KMS-11 (cell line): ENCODE measurements around the gene LRRC8D.

ENCODE experiments used
- H2AFZ ChIP-seq: fragments of 200-600 bp; sonication (generic); 2 replicates; pipeline ENCODE4 v1.6.1; 2016; ENCODE audit warnings: antibody characterized with exemption, mixed run types, low read depth
- H3K27ac ChIP-seq: fragments of 200-600 bp; sonication (generic); 2 replicates; pipeline ENCODE4 v1.6.1; 2016; ENCODE audit warnings: mild to moderate bottlenecking, mixed run types
- H3K27me3 ChIP-seq: fragments of 200-600 bp; sonication (generic); 2 replicates; pipeline ENCODE4 v1.6.1; 2017; ENCODE audit warnings: mild to moderate bottlenecking, low read depth, mixed run types, moderate library complexity; ENCODE audit not compliant: insufficient read depth
- H3K36me3 ChIP-seq: fragments of 200-600 bp; sonication (generic); 2 replicates; pipeline ENCODE4 v1.6.1; 2017; ENCODE audit warnings: mild to moderate bottlenecking, mixed run types; ENCODE audit not compliant: insufficient read depth
- H3K4me1 ChIP-seq: fragments of 200-600 bp; sonication (generic); 2 replicates; pipeline ENCODE4 v1.6.1; 2016; ENCODE audit warnings: mild to moderate bottlenecking, low read depth, mixed run types; ENCODE audit not compliant: poor library complexity, severe bottlenecking
- H3K4me2 ChIP-seq: fragments of 200-600 bp; sonication (generic); 2 replicates; pipeline ENCODE4 v1.7.0; 2016; ENCODE audit warnings: mild to moderate bottlenecking, mixed run types
- H3K4me3 ChIP-seq: fragments of 200-600 bp; sonication (generic); IDR thresholded peaks from 2 replicates; pipeline ENCODE4 v1.6.1; 2017; ENCODE audit warnings: low read depth, low read length, mixed read lengths; ENCODE audit not compliant: insufficient read depth
- H3K79me2 ChIP-seq: fragments of 200-600 bp; sonication (generic); 2 replicates; pipeline ENCODE4 v1.6.1; 2016; ENCODE audit warnings: low read depth, mixed run types; ENCODE audit not compliant: insufficient read depth
- H3K9ac ChIP-seq: fragments of 200-600 bp; sonication (generic); 2 replicates; pipeline ENCODE4 v1.6.1; 2016; ENCODE audit warnings: mild to moderate bottlenecking, mixed run types
- H4K20me1 ChIP-seq: fragments of 200-600 bp; sonication (generic); 2 replicates; pipeline ENCODE4 v1.6.1; 2016; ENCODE audit warnings: mild to moderate bottlenecking, mixed run types; ENCODE audit not compliant: insufficient read depth
- CTCF ChIP-seq: fragments of 200-600 bp; sonication (generic); conservative IDR thresholded peaks from 2 replicates; pipeline ENCODE4 v1.6.1; 2017; ENCODE audit warnings: low read depth, mild to moderate bottlenecking, antibody characterized with exemption, low read length, moderate library complexity, mixed read lengths

The LRRC8D gene

GRCh38 chr1:89836252-89837035, 15.6 kb downstream of the LRRC8D start:
- TF ChIP-seq CTCF = no peak
- H2AFZ ChIP-seq = no peak overlapping the region
- H3K27ac ChIP-seq = no peak overlapping the region
- H3K27me3 ChIP-seq = no peaks in the 10 kb centered on the region
- H4K20me1 ChIP-seq = no peaks in the 10 kb centered on the region
- no peak overlapping the region for H3K4me2 ChIP-seq
- no peaks in the 10 kb centered on the region for H3K79me2 ChIP-seq
- H3K4me3 ChIP-seq = no peak overlapping the region
- H3K36me3 ChIP-seq = no peaks in the 10 kb centered on the region
- H3K4me1 ChIP-seq = no peaks in the 10 kb centered on the region
- no peak overlapping the region for H3K9ac ChIP-seq

GRCh38 chr1:89837036-89837481, 16.2 kb downstream of the LRRC8D start:
- Histone ChIP-seq H3K27ac (no peak overlapping the region), H3K27me3 (no peaks in the 10 kb centered on the region), H3K4me3 (no peak overlapping the region), H3K4me1 (peaks cover under 1% of the 10 kb centered on the region), H2AFZ (no peak overlapping the region), H3K9ac (no peak overlapping the region), H3K36me3 (no peaks in the 10 kb centered on the region), H4K20me1 (no peaks in the 10 kb centered on the region), H3K4me2 (no peak overlapping the region), H3K79me2 (no peaks in the 10 kb centered on the region)
- no peak for TF ChIP-seq CTCF

GRCh38 chr1:89837510-89837909, 16.7 kb downstream of the LRRC8D start:
- no peak for TF ChIP-seq CTCF
- Histone ChIP-seq H3K4me2 (no peak overlapping the region), H3K4me3 (no peak overlapping the region), H3K4me1 (peaks cover 5% of the 10 kb centered on the region), H3K36me3 (no peaks in the 10 kb centered on the region), H3K27ac (no peak overlapping the region), H2AFZ (no peak overlapping the region), H3K79me2 (no peaks in the 10 kb centered on the region), H3K27me3 (no peaks in the 10 kb centered on the region), H4K20me1 (no peaks in the 10 kb centered on the region), H3K9ac (no peak overlapping the region)

- no peak overlapping the region for H3K27ac ChIP-seq
- H3K4me3 ChIP-seq = no peak overlapping the region
- no peaks in the 10 kb centered on the region for H3K79me2 ChIP-seq
- no peaks in the 10 kb centered on the region for H3K27me3 ChIP-seq
- H3K4me1 ChIP-seq = peaks cover 11% of the 10 kb centered on the region
- no peaks in the 10 kb centered on the region for H3K36me3 ChIP-seq
- no peak overlapping the region for H2AFZ ChIP-seq
- H4K20me1 ChIP-seq = no peaks in the 10 kb centered on the region
- H3K9ac ChIP-seq = no peak overlapping the region
- no peak overlapping the region for H3K4me2 ChIP-seq
- no peak for TF ChIP-seq CTCF
Observed at GRCh38 chr1:89839516-89839915, 18.7 kb downstream of the LRRC8D start.
